GOT3 (cell line): ENCODE results near the gene DNAJC8.

Source experiments
- DNase-seq: peaks from one replicate; lab custom pipeline; 2025; ENCODE audit warnings: mixed read lengths; lab: John Stamatoyannopoulos, UW

The DNAJC8 gene

DNA sequence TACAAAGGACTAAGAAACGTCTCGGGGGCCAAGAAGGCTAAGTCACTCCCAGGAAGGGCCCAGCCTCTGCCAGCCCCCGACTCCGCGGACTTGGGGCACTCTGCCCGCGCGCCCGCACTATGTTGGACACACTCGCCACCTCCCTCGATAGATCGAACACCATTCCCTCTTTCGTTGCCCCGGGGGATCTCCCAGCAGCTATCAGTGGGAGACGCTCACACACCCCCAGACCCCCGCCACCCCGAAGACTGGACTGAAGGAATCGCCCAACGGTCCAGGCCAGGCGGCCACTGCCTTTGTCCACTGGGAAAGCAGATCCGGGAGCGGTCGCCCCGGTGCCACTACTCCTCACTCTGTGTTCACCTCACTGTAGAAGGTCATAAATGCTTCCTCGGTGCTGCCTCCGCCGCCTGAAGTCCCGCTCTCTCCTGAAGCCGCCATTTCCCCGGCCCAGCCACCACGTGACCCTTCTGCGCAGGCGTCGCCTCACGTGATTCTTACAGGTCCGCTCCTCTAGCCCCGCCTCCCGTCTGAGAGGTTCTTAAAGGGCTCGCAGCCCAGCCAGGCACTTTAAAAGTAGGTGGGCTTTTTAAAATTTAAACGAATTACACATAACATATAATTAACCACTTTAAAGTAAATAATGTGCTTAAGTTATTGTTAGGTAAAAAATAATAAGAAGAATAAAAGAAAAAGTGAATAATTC is at the start of gene DNAJC8:
Gene DNAJC8 (minus strand): TSS at position 472 of the 706 bp plus-strand sequence. CDS start 31 bp downstream, at position 441.
- DNase-seq, result peak; percentile 54

DNA sequence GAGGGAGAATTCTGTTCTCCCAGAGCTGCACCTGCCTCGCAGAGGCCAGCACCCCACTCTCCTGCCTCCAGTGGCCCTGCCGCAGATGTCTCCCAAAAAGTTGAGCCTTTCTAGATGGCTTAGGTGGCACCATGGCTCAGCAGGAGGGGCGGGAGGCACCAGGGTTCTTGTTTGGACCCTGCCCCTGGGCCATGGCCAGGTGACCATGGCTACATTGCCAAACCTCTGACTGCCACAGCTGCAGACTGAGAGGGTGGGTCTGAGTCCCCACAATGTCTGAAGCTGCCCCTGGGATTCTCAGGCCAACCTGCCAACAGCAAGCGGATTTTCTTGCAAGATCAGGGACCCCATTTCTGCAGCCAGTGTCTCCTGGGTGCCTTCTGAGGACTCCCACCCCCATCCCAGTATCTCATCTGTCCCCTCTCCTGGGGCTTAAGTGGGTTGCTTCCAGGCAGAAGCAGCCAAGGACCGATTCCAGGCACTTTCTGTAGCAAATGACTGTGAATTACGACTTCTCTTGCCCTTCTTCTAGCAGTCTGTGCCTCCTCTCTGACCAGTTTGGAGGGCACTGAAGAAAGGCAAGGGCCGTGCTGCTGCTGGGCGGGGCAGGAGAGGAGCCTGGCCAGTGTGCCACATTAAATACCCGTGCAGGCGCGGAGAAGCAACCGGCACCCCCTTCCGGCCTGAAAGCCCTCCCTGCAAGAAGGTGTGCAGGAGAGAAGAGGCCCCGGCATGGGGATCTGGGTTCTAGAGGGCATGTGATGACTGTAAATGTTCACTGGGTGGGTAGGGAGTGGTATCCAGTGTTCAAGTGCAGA is 49.0 kb upstream of the DNAJC8 start:
- DNase-seq, result no peak

DNA sequence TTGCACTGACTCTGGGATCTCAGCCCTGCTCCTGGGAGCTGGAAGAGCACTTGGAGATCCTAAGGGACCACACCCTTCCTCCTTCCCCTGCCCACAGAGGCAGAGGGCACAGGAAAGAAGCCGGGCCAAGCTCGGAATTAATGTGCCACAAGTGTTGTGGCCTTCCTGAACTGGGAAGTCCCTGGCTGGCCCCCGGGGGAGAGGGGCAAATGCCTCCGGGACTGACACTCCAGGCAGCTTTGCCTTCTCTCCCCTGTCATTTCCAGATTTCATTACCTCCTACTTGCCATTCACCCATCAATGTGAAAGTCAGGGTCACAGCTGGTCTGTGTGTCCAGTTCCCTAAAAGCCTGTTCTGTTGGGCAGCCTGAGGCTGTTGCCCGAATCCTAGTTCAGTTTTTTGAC is 48.1 kb upstream of the DNAJC8 start:
- no peak for DNase-seq

GRCh38 chr1:28280501-28280900 is 47.7 kb upstream of the DNAJC8 start:
- no peak for DNase-seq

DNA sequence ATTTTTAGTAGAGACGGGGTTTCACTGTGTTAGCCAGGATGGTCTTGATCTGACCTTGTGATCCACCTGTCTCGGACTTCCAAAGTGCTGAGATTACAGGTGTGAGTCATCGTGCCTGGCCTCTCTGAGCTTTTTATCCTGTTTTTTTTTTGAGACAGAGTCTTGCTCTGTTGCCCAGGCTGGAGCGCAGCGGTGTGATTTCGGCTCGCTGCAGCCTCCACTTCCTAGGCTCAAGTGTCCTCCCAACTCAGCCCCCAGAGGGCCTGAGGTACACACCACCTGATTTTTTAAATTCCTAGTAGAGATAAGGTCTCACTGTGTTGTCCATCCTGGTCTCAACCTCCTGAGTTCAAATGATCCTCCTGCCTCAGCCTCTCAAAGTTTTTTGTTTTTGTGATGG is 46.9 kb upstream of the DNAJC8 start:
- DNase-seq, result no peak

DNA sequence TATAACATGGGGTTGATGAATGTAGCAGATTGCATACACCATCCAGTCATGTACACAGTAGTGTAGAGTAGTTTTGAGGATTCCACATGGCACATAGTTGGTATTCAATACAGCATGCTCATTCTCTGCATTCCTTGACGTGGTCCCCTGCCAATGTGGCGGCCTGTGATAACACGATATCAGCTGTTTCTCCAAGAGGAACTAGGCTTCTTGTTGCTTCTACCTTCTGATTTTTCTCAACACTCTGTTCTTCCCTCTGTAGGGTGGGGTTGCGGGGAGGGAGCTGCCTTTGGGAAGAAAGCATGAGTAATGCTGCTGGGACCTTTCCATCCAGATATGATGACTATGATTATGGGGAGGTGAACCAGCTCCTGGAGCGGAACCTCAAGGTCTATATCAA is 45.9 kb upstream of the DNAJC8 start:
- no peak for DNase-seq

- DNase-seq, result no peak
Observed at GRCh38 chr1:28273216-28273860, 40.5 kb upstream of the DNAJC8 start.

- no peak for DNase-seq
Observed at GRCh38 chr1:28272215-28272852, 39.5 kb upstream of the DNAJC8 start.

DNA sequence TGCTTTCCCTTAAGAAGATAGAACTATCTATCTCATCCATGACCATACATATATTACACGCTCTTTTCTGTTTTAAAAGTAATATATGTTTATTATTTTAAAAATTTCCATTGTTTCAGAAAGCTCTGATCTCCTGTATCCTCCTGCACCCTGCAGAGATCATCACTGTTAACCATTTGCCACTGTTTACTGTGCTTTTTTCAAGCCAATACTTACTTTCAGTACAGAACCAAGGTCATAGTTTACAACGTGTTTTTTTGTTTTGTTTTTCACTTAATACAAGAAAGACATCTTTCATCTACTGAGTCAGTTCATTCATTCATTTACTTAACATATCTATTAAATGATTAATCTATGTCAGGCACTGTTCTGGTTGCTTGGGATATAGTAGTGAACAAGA is 36.7 kb upstream of the DNAJC8 start:
- no peak for DNase-seq

DNA sequence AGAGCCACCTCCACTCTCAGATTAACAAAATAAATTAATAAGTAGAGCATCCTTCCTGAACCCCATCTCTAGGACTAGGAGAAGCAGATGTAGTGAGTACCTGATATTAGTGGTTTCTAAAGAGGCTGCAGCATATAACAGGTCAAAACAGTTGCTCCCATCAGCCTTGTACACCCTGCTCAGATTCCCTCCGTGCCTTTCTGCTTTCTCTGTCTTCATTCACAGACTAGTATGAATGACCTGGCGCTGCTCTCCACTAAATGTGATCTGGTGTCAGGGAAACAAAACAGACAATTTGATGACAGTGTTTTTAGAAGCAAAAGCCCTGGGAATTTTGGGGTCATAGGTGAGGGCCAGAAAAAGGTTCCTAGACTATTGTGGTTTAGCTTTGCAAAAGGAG is 34.8 kb upstream of the DNAJC8 start:
- no peak for DNase-seq

GRCh38 chr1:28266920-28267322 is 34.1 kb upstream of the DNAJC8 start:
- DNase-seq, result no peak

- no peak for DNase-seq
Observed at GRCh38 chr1:28265577-28265976, 32.7 kb upstream of the DNAJC8 start.

DNA sequence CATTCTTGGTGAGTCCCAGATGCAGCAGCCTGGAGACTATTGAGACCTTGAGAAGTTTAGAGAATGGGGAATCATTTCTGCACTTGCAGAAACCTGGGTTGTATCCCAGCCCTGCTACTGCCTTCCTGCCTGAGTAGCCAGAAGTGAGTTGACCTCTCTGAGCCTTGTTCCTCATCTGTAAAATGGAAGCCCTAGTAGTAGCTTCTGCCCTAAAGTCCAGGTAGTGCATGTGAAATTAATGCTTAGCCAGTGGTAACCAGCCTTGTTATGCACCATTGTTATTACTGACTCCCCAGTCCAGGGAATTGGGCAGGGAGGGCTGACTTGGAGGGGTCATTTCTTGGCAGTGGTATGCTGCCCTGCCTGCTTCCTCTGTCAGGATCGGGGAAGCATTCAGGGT is 32.1 kb upstream of the DNAJC8 start:
- no peak for DNase-seq

GRCh38 chr1:28260803-28261174 is 28.0 kb upstream of the DNAJC8 start:
- DNase-seq, result no peak

GRCh38 chr1:28259934-28260802 is 27.3 kb upstream of the DNAJC8 start:
- DNase-seq, result no peak

- peak; percentile 98 for DNase-seq
Observed at GRCh38 chr1:28259252-28259933, 26.6 kb upstream of the DNAJC8 start, which contains the start of gene SESN2. Gene SESN2, plus strand, starts transcription at chr1:28259518. Its CDS starts 330 bp downstream, at chr1:28259848.

DNA sequence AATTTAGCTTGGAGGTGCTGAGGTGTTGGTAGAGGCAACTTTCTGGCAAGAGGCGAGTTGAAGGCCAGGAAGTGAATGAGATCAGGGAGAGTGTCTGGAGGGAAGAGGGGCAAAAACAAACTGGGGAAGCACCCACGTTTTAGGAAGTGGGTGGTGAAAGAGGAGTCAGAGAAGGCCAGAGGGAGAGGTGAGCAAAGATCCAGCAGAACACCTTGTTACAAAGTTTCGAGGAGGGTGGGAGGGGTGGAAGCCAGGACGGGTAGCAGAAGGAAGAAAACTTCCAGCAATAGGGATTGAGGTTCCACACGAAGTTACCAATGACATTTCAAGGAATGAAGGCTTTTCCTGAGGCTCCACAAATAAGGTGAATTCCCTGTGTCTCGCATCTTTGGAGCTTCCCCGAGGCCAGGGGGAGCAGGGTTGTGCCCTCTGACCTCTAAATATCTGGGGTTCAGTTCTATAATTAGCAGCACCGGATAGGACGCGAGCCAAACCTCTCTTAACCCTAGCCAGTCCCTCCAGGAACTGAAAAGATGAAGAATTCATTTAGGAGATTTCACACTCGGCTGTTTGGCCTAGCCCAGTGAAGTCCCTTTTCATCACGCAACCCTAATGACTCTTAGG is 25.9 kb upstream of the DNAJC8 start:
- DNase-seq, result no peak

- DNase-seq, result no peak
Observed at GRCh38 chr1:28257736-28258135, 24.9 kb upstream of the DNAJC8 start.

- DNase-seq, result no peak
Observed at GRCh38 chr1:28256197-28256827, 23.5 kb upstream of the DNAJC8 start.

GRCh38 chr1:28249866-28250295 is 17.1 kb upstream of the DNAJC8 start:
- DNase-seq, result no peak
